Naive B cell (primary cell): Measurements from ENCODE around the gene BBS1. TPM values are rescaled to one million over a fixed set of nuclear protein-coding genes. Genes with fewer than 3 reads are reported as not detected.
"Not testable (repeated sequence)": the region's sequence is repeated elsewhere in the genome, so short reads cannot be mapped to it uniquely, and the experiment has no call there.

Experiments used
- ATAC-seq, 2 donors: fragments of 150-1000 bp; cut with Tn5 transposase; 2 replicates each; pipeline ENCODE4 v1.10.0; 2021; ENCODE audit warnings: low read depth in 2 of 2, mild to moderate bottlenecking in 2 of 2, moderate library complexity in 2 of 2
- DNase-seq: peaks from one replicate; pipeline ENCODE4 v3.0.0; 2022
- H3K27ac Mint-ChIP-seq, 6 donors: one replicate each; pipeline ENCODE4 v1.8.0; 2020 to 2022; ENCODE audit warnings: mild to moderate bottlenecking in 6 of 6, mixed read lengths in 6 of 6, moderate library complexity in 5 of 6, inconsistent platforms in 2 of 6
- H3K27me3 Mint-ChIP-seq, 3 donors: one replicate each; pipeline ENCODE4 v1.8.0; 2021 to 2022; ENCODE audit warnings: mixed read lengths in 3 of 3, mild to moderate bottlenecking in 1 of 3
- H3K36me3 Mint-ChIP-seq, 2 donors: one replicate each; pipeline ENCODE4 v1.8.0; 2020 to 2022; ENCODE audit warnings: mixed read lengths in 2 of 2, inconsistent platforms in 1 of 2, mild to moderate bottlenecking in 1 of 2
- H3K4me1 Mint-ChIP-seq, 3 donors: one replicate each; pipeline ENCODE4 v1.8.0; 2020 to 2022; ENCODE audit warnings: mixed read lengths in 3 of 3, inconsistent platforms in 1 of 3, mild to moderate bottlenecking in 1 of 3, moderate library complexity in 1 of 3
- H3K4me3 Mint-ChIP-seq, 8 donors: one replicate each; pipeline ENCODE4 v1.8.0; 2020 to 2022; ENCODE audit warnings: mild to moderate bottlenecking in 8 of 8, mixed read lengths in 8 of 8, moderate library complexity in 8 of 8, inconsistent platforms in 2 of 8
- H3K9me3 Mint-ChIP-seq, 7 donors: one replicate each; pipeline ENCODE4 v1.8.0; 2020 to 2022; ENCODE audit warnings: mixed read lengths in 7 of 7, mild to moderate bottlenecking in 5 of 7, inconsistent platforms in 2 of 7, moderate library complexity in 1 of 7
- polyA plus RNA-seq, 6 donors: library from polyadenylated mRNA; unstranded; fragments of 300-500 nt; fragmentation: Illumina TruSeq; gene quantifications; one replicate each; pipeline ENCODE4 v1.2.3, GENCODE V29; 2021; ENCODE audit warnings: low read depth in 6 of 6

The BBS1 gene
- polyA plus RNA-seq, 6 donors from 2014 or later: 3.2 to 13.8 (median 9.9) TPM

DNA sequence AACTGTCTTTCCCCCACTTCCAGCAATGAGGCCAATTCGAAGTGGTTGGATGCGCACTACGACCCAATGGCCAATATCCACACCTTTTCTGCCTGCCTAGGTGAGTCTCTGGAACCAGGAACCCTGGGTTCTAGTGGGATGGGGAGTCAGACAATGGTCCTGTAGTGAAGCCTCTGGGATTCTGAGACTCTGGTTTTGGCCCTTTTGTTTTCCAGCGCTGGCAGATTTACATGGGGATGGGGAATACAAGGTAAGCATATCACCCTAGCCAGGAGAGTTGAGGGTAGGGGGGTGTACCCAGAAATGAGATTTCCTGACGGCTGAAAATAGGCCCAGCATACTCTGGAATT is 530 bp downstream of the BBS1 start:
- H3K9me3 Mint-ChIP-seq: no peaks in the 10 kb centered on the region
- no peaks in the 10 kb centered on the region for H3K36me3 Mint-ChIP-seq
- DNase-seq (no peak), ATAC-seq (no peak)
- H3K27ac Mint-ChIP-seq: peak overlapping the region in 4 of 6 donors; percentile 56 to 90 (median 72)
- no peaks in the 10 kb centered on the region for H3K27me3 Mint-ChIP-seq
- peak overlapping the region; percentile 86 to 94 (median 90) for H3K4me3 Mint-ChIP-seq
- H3K4me1 Mint-ChIP-seq: peaks cover 7 to 20% (median 15%) of the 10 kb centered on the region in 3 donors

DNA sequence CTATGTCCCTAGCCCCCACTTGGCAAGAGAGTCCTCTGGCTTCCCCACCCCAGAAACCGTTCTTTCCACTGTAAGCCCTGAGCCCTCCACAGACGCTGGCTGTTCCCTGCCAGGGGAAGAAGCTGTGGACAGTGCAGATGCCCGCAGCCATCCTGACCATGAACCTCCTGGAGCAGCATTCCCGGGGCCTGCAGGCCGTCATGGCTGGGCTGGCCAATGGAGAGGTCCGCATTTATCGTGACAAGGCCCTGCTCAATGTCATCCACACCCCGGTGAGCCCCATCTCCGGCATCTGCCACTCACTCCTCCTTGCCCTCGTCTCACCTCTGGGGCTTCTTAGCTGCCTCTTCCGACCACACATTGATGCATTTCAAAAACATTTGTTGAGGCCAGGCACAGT is 13.2 kb downstream of the BBS1 start:
- H3K27ac Mint-ChIP-seq: no peak overlapping the region
- H3K36me3 Mint-ChIP-seq: peaks cover 13 to 22% of the 10 kb centered on the region in 2 donors
- H3K4me3 Mint-ChIP-seq: no peak overlapping the region
- H3K9me3 Mint-ChIP-seq: no peaks in the 10 kb centered on the region
- no peaks in the 10 kb centered on the region for H3K4me1 Mint-ChIP-seq
- H3K27me3 Mint-ChIP-seq: no peaks in the 10 kb centered on the region
- ATAC-seq (no peak), DNase-seq (no peak)

DNA sequence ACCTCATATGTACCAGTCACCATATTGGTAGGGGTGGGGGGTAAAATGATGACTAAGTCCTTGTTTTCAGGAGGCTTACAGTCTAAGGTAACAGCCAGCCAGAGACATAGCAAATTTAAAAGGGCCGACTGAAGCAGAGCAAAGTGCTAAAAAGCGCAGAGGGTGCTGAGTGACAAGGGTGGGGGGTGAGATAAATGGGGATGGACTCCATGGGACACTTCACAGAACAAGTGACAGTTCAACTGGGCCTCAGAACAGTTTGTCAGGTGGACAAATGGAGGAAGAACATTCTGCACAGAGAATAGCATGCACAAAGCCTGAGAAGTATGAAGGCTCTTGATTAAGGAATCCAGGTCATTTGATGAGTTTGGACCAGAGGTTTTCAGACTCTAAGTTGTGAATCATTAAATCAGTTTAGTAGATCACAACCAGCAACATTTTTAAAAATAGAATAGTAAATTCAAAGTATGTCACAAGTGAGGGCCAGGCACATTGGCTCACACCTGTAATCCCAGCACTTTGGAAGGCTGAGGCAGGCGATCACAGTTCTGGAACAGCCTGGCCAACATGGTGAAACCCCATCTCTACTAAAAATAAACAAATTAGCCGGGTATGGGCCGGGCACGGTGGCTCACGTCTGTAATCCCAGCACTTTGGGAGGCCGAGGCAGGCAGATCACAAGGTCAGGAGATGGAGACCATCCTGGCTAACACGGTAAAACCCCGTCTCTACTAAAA is 14.0 kb downstream of the BBS1 start:
- Mint-ChIP-seq H3K27me3 (no peaks in the 10 kb centered on the region), H3K4me3 (no peak overlapping the region), H3K27ac (no peak overlapping the region), H3K9me3 (no peaks in the 10 kb centered on the region), H3K36me3 (peaks cover 10 to 22% of the 10 kb centered on the region in 2 donors), H3K4me1 (peaks cover 0 to 4% (median 2%) of the 10 kb centered on the region in 3 donors)
- DNase-seq (no peak), ATAC-seq (no peak)

DNA sequence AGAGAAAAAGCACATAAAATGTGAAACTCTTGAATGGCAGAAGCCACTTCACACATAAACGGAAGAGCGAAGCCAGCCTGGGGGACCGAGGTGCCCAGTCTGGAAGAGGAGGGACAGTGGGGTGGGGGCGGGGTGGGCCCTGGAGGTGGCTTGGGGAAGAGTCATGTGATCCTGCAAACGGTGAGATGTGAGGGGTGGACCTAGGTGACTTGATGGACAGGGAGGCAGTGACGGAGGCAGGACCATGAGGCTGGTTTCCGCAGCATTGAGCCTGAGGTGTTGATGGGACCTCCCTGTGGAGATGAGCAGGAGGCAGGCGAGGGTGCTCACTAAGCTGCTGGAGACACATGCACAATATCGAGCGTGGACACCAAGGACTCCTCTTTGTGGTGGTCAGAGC is 18.6 kb downstream of the BBS1 start:
- peak overlapping the region in 1 of 6 donors; percentile 57 for H3K27ac Mint-ChIP-seq
- H3K36me3 Mint-ChIP-seq: peaks cover 0 to 8% of the 10 kb centered on the region in 2 donors
- peaks cover 0 to 12% (median 6%) of the 10 kb centered on the region in 3 donors for H3K4me1 Mint-ChIP-seq
- DNase-seq (no peak), ATAC-seq (no peak)
- H3K4me3 Mint-ChIP-seq: no peak overlapping the region
- H3K9me3 Mint-ChIP-seq: no peaks in the 10 kb centered on the region
- H3K27me3 Mint-ChIP-seq: no peaks in the 10 kb centered on the region

DNA sequence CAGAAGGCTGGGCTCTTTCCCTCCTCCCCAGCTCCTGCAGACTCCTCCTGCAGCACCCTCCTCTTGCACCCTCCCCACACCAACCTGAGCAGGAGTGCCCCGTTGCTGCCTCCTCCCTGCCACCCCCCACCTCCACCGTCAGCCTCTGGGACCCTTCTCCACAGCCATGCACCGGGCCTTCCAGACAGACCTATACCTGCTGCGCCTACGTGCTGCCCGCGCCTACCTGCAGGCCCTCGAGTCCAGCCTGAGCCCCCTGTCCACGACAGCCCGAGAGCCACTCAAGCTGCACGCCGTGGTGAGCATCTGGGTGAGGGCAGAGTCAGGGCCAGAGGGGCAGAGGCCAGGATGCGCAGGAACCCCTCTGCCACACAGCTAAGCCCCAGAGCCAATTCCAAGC is 19.2 kb downstream of the BBS1 start:
- peaks cover 0 to 8% of the 10 kb centered on the region in 2 donors for H3K36me3 Mint-ChIP-seq
- ATAC-seq: no peak
- DNase-seq: no peak
- no peak overlapping the region for H3K4me3 Mint-ChIP-seq
- peaks cover 0 to 12% (median 6%) of the 10 kb centered on the region in 3 donors for H3K4me1 Mint-ChIP-seq
- no peaks in the 10 kb centered on the region for H3K27me3 Mint-ChIP-seq
- H3K9me3 Mint-ChIP-seq: no peaks in the 10 kb centered on the region
- no peak overlapping the region for H3K27ac Mint-ChIP-seq

GRCh38 chr11:66530927-66531709 is 20.7 kb downstream of the BBS1 start:
- ATAC-seq (no peak), DNase-seq (no peak)
- peak overlapping the region in 1 of 6 donors; percentile 30 for H3K27ac Mint-ChIP-seq
- H3K27me3 Mint-ChIP-seq: no peaks in the 10 kb centered on the region
- peaks cover 0 to 12% (median 6%) of the 10 kb centered on the region in 3 donors for H3K4me1 Mint-ChIP-seq
- no peak overlapping the region for H3K4me3 Mint-ChIP-seq
- H3K9me3 Mint-ChIP-seq: no peaks in the 10 kb centered on the region
- H3K36me3 Mint-ChIP-seq: peaks cover 0 to 13% of the 10 kb centered on the region in 2 donors

DNA sequence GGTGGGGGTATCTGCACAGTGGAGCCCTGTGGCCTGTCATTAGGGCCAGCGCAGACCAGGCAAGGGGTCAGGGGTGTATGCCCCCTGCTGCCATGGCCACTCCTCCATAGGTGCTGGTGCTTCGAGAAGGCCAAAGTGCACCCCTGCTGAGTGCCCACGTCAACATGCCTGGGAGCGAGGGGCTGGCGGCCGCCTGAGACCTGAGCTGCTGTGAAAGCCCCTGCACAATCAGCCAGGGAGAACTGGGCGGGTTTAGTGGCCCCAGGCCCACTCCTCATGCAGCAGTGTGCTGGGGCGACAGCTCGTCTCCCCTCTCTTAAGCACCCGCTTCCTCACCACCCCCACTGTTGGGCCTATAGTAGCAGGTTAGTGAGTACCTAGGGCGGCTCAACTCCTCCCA is 21.4 kb downstream of the BBS1 start:
- peaks cover 0 to 12% (median 6%) of the 10 kb centered on the region in 3 donors for H3K4me1 Mint-ChIP-seq
- no peak overlapping the region for H3K4me3 Mint-ChIP-seq
- no peak for DNase-seq
- H3K36me3 Mint-ChIP-seq: peaks cover 0 to 6% of the 10 kb centered on the region in 2 donors
- H3K27me3 Mint-ChIP-seq: no peaks in the 10 kb centered on the region
- no peaks in the 10 kb centered on the region for H3K9me3 Mint-ChIP-seq
- no peak for ATAC-seq
- no peak overlapping the region for H3K27ac Mint-ChIP-seq

GRCh38 chr11:66532784-66533183 is 22.3 kb downstream of the BBS1 start:
- Mint-ChIP-seq H3K4me1 (peaks cover 0 to 12% (median 6%) of the 10 kb centered on the region in 3 donors), H3K4me3 (peak overlapping the region in 1 of 8 donors; percentile 23), H3K27ac (peak overlapping the region in 2 of 6 donors; percentile 15 to 50), H3K36me3 (peaks cover 0 to 6% of the 10 kb centered on the region in 2 donors), H3K27me3 (no peaks in the 10 kb centered on the region), H3K9me3 (no peaks in the 10 kb centered on the region)
- no peak for DNase-seq
- no peak for ATAC-seq

DNA sequence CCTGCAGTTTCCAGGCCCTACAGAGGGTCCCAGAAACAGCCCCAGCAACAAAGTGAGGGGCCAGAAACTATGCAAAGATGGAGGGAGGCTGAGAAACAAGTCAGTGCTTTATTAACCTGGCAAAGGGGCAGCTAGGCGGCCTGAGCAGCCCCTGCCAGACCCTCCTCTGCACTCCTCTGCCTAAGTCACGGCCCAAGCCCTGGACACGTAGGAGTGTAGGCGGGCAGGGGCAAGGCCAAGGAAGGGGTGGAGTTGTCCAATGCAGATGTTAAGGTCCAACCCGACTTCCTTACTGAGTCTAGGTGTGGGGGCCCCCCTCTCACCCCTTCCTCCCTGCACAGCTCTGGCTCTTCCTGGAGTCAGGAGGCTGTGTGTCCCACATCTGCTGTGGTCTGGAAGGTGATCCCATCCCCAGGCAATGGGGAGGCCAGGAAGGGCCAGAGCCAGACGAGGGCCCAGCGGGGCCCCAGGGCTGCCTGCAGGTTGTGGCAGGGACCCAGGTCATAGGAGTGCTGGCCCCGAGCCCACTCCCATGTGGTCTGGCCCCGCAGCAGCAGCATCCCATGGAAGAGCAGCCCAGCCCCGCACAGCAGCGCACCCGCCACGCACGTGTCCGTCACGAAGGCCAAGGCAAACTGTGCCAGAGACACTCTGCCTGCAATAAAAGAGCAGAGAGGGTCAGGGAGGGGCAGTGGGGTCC is 28.9 kb downstream of the BBS1 start:
- DNase-seq (no peak), ATAC-seq (no peak)
- H3K27ac Mint-ChIP-seq: peak overlapping the region in 1 of 6 donors; percentile 55
- no peaks in the 10 kb centered on the region for H3K27me3 Mint-ChIP-seq
- H3K4me3 Mint-ChIP-seq: no peak overlapping the region
- peaks cover 27 to 35% (median 33%) of the 10 kb centered on the region in 3 donors for H3K4me1 Mint-ChIP-seq
- peaks cover 0 to 24% of the 10 kb centered on the region in 2 donors for H3K36me3 Mint-ChIP-seq
- no peaks in the 10 kb centered on the region for H3K9me3 Mint-ChIP-seq

GRCh38 chr11:66539870-66540213 is 29.4 kb downstream of the BBS1 start:
- Mint-ChIP-seq H3K9me3 (no peaks in the 10 kb centered on the region), H3K27me3 (no peaks in the 10 kb centered on the region), H3K27ac (peak overlapping the region in 1 of 6 donors; percentile 67), H3K4me3 (no peak overlapping the region), H3K4me1 (peaks cover 29 to 38% (median 37%) of the 10 kb centered on the region in 3 donors), H3K36me3 (peaks cover 0 to 24% of the 10 kb centered on the region in 2 donors)
- no peak for DNase-seq
- no peak for ATAC-seq

DNA sequence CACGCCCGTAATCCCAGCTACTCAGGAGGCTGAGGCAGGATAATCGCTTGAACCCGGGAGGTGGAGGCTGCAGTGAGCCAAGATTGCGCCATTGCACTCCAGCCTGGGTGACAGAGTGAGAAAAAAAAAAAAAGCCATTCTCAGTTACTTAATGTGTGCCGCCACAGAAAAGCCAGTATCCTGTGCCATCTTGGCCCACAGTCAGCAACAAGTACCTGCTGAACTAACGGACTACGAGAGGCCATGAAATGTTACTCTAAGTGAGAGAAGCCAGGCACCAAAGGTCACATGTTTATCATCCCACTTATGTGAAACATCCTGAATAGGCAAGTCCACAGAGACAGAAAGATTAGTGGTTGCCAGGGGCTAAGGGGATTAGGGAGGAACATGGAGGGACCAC is 30.2 kb downstream of the BBS1 start:
- Mint-ChIP-seq H3K4me3 (peak overlapping the region in 2 of 8 donors; percentile 30 to 91), H3K4me1 (peaks cover 33 to 44% (median 43%) of the 10 kb centered on the region in 3 donors), H3K36me3 (peaks cover 0 to 22% of the 10 kb centered on the region in 2 donors)
- H3K27me3 Mint-ChIP-seq, H3K9me3 Mint-ChIP-seq, ATAC-seq, DNase-seq, H3K27ac Mint-ChIP-seq: not testable (repeated sequence)

GRCh38 chr11:66541892-66542291 is 31.5 kb downstream of the BBS1 start:
- H3K4me1 Mint-ChIP-seq: peaks cover 33 to 50% (median 44%) of the 10 kb centered on the region in 3 donors
- H3K36me3 Mint-ChIP-seq: peaks cover 0 to 18% of the 10 kb centered on the region in 2 donors

DNA sequence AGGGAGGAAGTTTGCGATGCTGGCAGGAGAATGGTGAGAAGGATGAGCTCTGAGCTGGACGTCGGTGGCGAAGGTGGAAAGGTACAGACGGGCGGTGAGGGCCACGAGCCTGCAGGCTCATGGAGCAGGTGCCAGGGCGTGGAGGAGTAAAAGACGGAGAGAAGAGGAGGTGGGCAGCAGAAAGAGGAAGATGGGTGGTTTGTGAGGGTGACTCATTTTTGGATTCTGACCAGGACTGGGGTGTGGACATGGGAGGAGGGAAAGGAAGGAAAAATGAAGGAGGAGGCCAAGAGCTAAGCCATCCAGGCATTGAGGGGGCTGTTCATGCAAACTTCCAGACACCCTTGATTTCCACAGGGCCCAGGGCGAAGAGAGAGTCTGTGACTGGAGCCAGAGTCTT is 31.9 kb downstream of the BBS1 start:
- H3K9me3 Mint-ChIP-seq: no peaks in the 10 kb centered on the region
- DNase-seq (no peak), ATAC-seq (no peak)
- H3K4me1 Mint-ChIP-seq: peaks cover 33 to 50% (median 44%) of the 10 kb centered on the region in 3 donors
- peaks cover 0 to 18% of the 10 kb centered on the region in 2 donors for H3K36me3 Mint-ChIP-seq
- no peaks in the 10 kb centered on the region for H3K27me3 Mint-ChIP-seq
- H3K27ac Mint-ChIP-seq: peak overlapping the region in 4 of 6 donors; percentile 41 to 95 (median 87)
- peak overlapping the region in 7 of 8 donors; percentile 9 to 91 (median 46) for H3K4me3 Mint-ChIP-seq

More at GRCh38 chr11:66541892-66542291, 31.5 kb downstream of the BBS1 start:
- DNase-seq (no peak), ATAC-seq (no peak)
- no peaks in the 10 kb centered on the region for H3K9me3 Mint-ChIP-seq
- H3K27me3 Mint-ChIP-seq: no peaks in the 10 kb centered on the region
- H3K27ac Mint-ChIP-seq: peak overlapping the region in 5 of 6 donors; percentile 41 to 96 (median 89)
- peak overlapping the region in 4 of 8 donors; percentile 39 to 91 (median 72) for H3K4me3 Mint-ChIP-seq
